ENCODE data around the gene AGTRAP.
A peak's percentile ranks its signal among the peaks of the same experiment; 100 is the strongest.

Gene AGTRAP

GRCh38 chr1:11752359-11753088 is 16.6 kb downstream of the AGTRAP start:
- peak; percentile 17 for DNase-seq (ENCODE audit: low read depth)
- TF ChIP-seq MAX (IDR thresholded peaks at IDR 0.05; ENCODE audit: low read depth, low read length) (no peak), POLR2A (IDR thresholded peaks at IDR 0.05; ENCODE audit: extremely low read depth, insufficient read length) (no peak), CTCF (IDR thresholded peaks at IDR 0.05; ENCODE audit: low read depth, low read length) (no peak), MYC (IDR thresholded peaks at IDR 0.05; ENCODE audit: low read depth, low read length) (no peak)
- no peak overlapping the region for H3K4me3 ChIP-seq (ENCODE audit: low read depth, low read length)

GRCh38 chr1:11753555-11754208 is 17.7 kb downstream of the AGTRAP start:
- no peak overlapping the region for H3K4me3 ChIP-seq (ENCODE audit: low read depth, low read length)
- TF ChIP-seq POLR2A (IDR thresholded peaks at IDR 0.05; ENCODE audit: extremely low read depth, insufficient read length) = no peak
- no peak for TF ChIP-seq MYC (IDR thresholded peaks at IDR 0.05; ENCODE audit: low read depth, low read length)
- TF ChIP-seq MAX (IDR thresholded peaks at IDR 0.05; ENCODE audit: low read depth, low read length) = no peak
- TF ChIP-seq CTCF (IDR thresholded peaks at IDR 0.05; ENCODE audit: low read depth, low read length) = no peak
- no peak for DNase-seq (ENCODE audit: low read depth)

GRCh38 chr1:11757047-11757446 is 21.1 kb downstream of the AGTRAP start:
- H3K4me3 ChIP-seq (ENCODE audit: low read depth, low read length) = no peak overlapping the region
- no peak for TF ChIP-seq CTCF (IDR thresholded peaks at IDR 0.05; ENCODE audit: low read depth, low read length)
- TF ChIP-seq MYC (IDR thresholded peaks at IDR 0.05; ENCODE audit: low read depth, low read length) = no peak
- TF ChIP-seq POLR2A (IDR thresholded peaks at IDR 0.05; ENCODE audit: extremely low read depth, insufficient read length) = no peak
- no peak for TF ChIP-seq MAX (IDR thresholded peaks at IDR 0.05; ENCODE audit: low read depth, low read length)
- no peak for DNase-seq (ENCODE audit: low read depth)

- no peak for DNase-seq (ENCODE audit: low read depth)
- H3K4me3 ChIP-seq (ENCODE audit: low read depth, low read length) = no peak overlapping the region
- TF ChIP-seq POLR2A (IDR thresholded peaks at IDR 0.05; ENCODE audit: extremely low read depth, insufficient read length) (no peak), MAX (IDR thresholded peaks at IDR 0.05; ENCODE audit: low read depth, low read length) (no peak), MYC (IDR thresholded peaks at IDR 0.05; ENCODE audit: low read depth, low read length) (no peak), CTCF (IDR thresholded peaks at IDR 0.05; ENCODE audit: low read depth, low read length) (no peak)
Measured at GRCh38 chr1:11759791-11760190, 23.9 kb downstream of the AGTRAP start.

- no peak overlapping the region for H3K4me3 ChIP-seq (ENCODE audit: low read depth, low read length)
- DNase-seq (ENCODE audit: low read depth) = no peak
- TF ChIP-seq MYC (IDR thresholded peaks at IDR 0.05; ENCODE audit: low read depth, low read length) = no peak
- no peak for TF ChIP-seq CTCF (IDR thresholded peaks at IDR 0.05; ENCODE audit: low read depth, low read length)
- TF ChIP-seq POLR2A (IDR thresholded peaks at IDR 0.05; ENCODE audit: extremely low read depth, insufficient read length) = no peak
Measured at GRCh38 chr1:11761285-11761684, 25.3 kb downstream of the AGTRAP start.
